Astrocyte of the spinal cord (primary cell): ENCODE measurements around the gene LY6G6F.

Source experiments
- DNase-seq: peaks from one replicate; pipeline ENCODE4 v3.0.0; 2011; ENCODE audit warnings: low read depth, low spot score
- H3K4me3 ChIP-seq: 2 replicates; pipeline ENCODE4 v1.5.1; 2011; ENCODE audit warnings: low read depth, mild to moderate bottlenecking, low read length, moderate library complexity
- CTCF ChIP-seq: IDR thresholded peaks from 2 replicates; pipeline ENCODE4 v1.5.1; 2012; ENCODE audit warnings: low read depth, mild to moderate bottlenecking, low read length, inconsistent platforms
- in situ Hi-C: cut with HindIII; loops from 2 replicates; pipeline ENCODE4 v1.10.0; 2017; ENCODE audit warnings: low sequenced_read_pairs

Gene LY6G6F

GRCh38 chr6:31719001-31719400 lies 12.3 kb downstream of the LY6G6F start:
- TF ChIP-seq CTCF = no peak
- no peak overlapping the region for H3K4me3 ChIP-seq
- in situ Hi-C loops = no loop called here
- DNase-seq = no peak

- no peak for TF ChIP-seq CTCF
- H3K4me3 ChIP-seq = no peak overlapping the region
- DNase-seq = no peak
- in situ Hi-C loops = no loop called here
Measured at GRCh38 chr6:31720196-31720770, 13.6 kb downstream of the LY6G6F start.

GRCh38 chr6:31721351-31722020 lies 14.8 kb downstream of the LY6G6F start, which contains the start of gene LY6G6C:
Gene LY6G6C, minus strand, starts transcription at chr6:31721746. Its CDS starts 67 bp downstream, at chr6:31721679.
- no peak for DNase-seq
- in situ Hi-C loops = no loop called here
- H3K4me3 ChIP-seq = no peak within 1 kb of the TSS
- TF ChIP-seq CTCF = no peak

GRCh38 chr6:31722173-31722572 lies 15.5 kb downstream of the LY6G6F start:
- no peak overlapping the region for H3K4me3 ChIP-seq
- no peak for TF ChIP-seq CTCF
- no peak for DNase-seq
- in situ Hi-C loops = no loop called here

- no peak within 1 kb of the TSS for H3K4me3 ChIP-seq
- TF ChIP-seq CTCF = no peak
- in situ Hi-C loops = no loop called here
- DNase-seq = no peak
Measured at GRCh38 chr6:31723245-31723979, 16.7 kb downstream of the LY6G6F start, which contains the start of gene MPIG6B. Gene MPIG6B, plus strand, starts transcription at chr6:31723373. Its CDS starts 11 bp downstream, at chr6:31723384.

- DNase-seq = no peak
- TF ChIP-seq CTCF = no peak
- in situ Hi-C loops = no loop called here
- H3K4me3 ChIP-seq = no peak overlapping the region
Measured at GRCh38 chr6:31723980-31724691, 17.5 kb downstream of the LY6G6F start.
